Hepatocyte (in vitro differentiated cells): Measurements from ENCODE around the gene TRAPPC6A. TPM values are rescaled to one million over a fixed set of nuclear protein-coding genes. Genes with fewer than 3 reads are reported as not detected.

ENCODE experiments used
- DNase-seq: peaks from one replicate; pipeline ENCODE4 v3.0.0-alpha.2; 2016; ENCODE audit warnings: low spot score
- H2AFZ ChIP-seq: fragments of 200-600 bp; sonication (generic); 2 replicates; pipeline ENCODE4 v1.6.0; 2016; ENCODE audit warnings: antibody characterized with exemption, mild to moderate bottlenecking
- H3K27ac ChIP-seq: fragments of 200-600 bp; sonication (generic); 2 replicates; pipeline ENCODE4 v1.5.1; 2016; ENCODE audit warnings: mild to moderate bottlenecking
- H3K27me3 ChIP-seq: fragments of 200-600 bp; sonication (generic); 2 replicates; pipeline ENCODE4 v1.6.1; 2016
- H3K36me3 ChIP-seq: fragments of 200-600 bp; sonication (generic); replicated peaks from 2 replicates; pipeline ENCODE4 v1.5.1; 2016; ENCODE audit warnings: low read depth; ENCODE audit not compliant: insufficient read depth
- H3K4me1 ChIP-seq: fragments of 200-600 bp; sonication (generic); 2 replicates; pipeline ENCODE4 v1.5.1; 2016; ENCODE audit warnings: mild to moderate bottlenecking, moderate library complexity; ENCODE audit not compliant: insufficient read depth
- H3K4me2 ChIP-seq: fragments of 200-600 bp; sonication (generic); 2 replicates; pipeline ENCODE4 v1.6.0; 2016
- H3K4me3 ChIP-seq: fragments of 200-600 bp; sonication (generic); 2 replicates; pipeline ENCODE4 v1.5.1; 2016; ENCODE audit warnings: mild to moderate bottlenecking
- H3K79me2 ChIP-seq: fragments of 200-600 bp; sonication (generic); 2 replicates; pipeline ENCODE4 v1.6.0; 2017; ENCODE audit warnings: mild to moderate bottlenecking
- H3K9me2 ChIP-seq: fragments of 200-600 bp; sonication (generic); replicated peaks from 2 replicates; pipeline ENCODE4 v1.6.0; 2017; ENCODE audit warnings: mild to moderate bottlenecking; ENCODE audit not compliant: insufficient read depth
- H3K9me3 ChIP-seq: fragments of 200-600 bp; sonication (generic); 2 replicates; pipeline ENCODE4 v1.5.1; 2016; ENCODE audit warnings: low read depth, mild to moderate bottlenecking
- H4K20me1 ChIP-seq: fragments of 200-600 bp; sonication (generic); 2 replicates; pipeline ENCODE4 v1.6.0; 2016; ENCODE audit warnings: mild to moderate bottlenecking; ENCODE audit not compliant: insufficient read depth, poor library complexity, severe bottlenecking
- CTCF ChIP-seq: fragments of 200-600 bp; sonication (generic); IDR thresholded peaks from 2 replicates; pipeline ENCODE4 v1.5.1; 2016; ENCODE audit warnings: antibody characterized with exemption, mild to moderate bottlenecking; ENCODE audit not compliant: poor library complexity
- EZH2 ChIP-seq: fragments of 200-600 bp; sonication (generic); IDR thresholded peaks from 2 replicates; pipeline ENCODE4 v1.6.1; 2016; ENCODE audit warnings: antibody characterized with exemption, mild to moderate bottlenecking, borderline replicate concordance
- EZH2phosphoT487 ChIP-seq: fragments of 200-600 bp; sonication (generic); IDR thresholded peaks from one replicate; pipeline ENCODE4 v1.6.1; 2018; ENCODE audit warnings: antibody characterized with exemption, mild to moderate bottlenecking, low read depth, moderate library complexity; ENCODE audit not compliant: unreplicated experiment, severe bottlenecking
- WGBS: methylation state at CpG from one replicate; pipeline ENCODE4 v1.1.6; 2016; ENCODE audit warnings: low lambda C conversion rate; ENCODE audit errors: missing lambda C conversion rate; 5-methylcytosine and 5-hydroxymethylcytosine counted together
- polyA plus RNA-seq: library from polyadenylated mRNA; unstranded; fragments of >200 nt; fragmentation: Nextera tagmentation; extraction: Ambion mirVana; gene quantifications from 2 replicates; pipeline ENCODE4 v1.2.1, GENCODE V29; 2016
- total RNA-seq: library from RNA; depleted of rRNA; stranded (reverse); fragments of >200 nt; gene quantifications from 2 replicates; pipeline ENCODE4 v1.2.3, GENCODE V29; 2014

Gene TRAPPC6A
- total and polyA plus RNA-seq, 2 experiments from 2014 or later = 25.7 to 60.1 TPM

GRCh38 chr19:45172611-45173208, 5.3 kb downstream of the TRAPPC6A start:
- Histone ChIP-seq H3K27me3 (no peaks in the 10 kb centered on the region), H3K27ac (no peak overlapping the region), H3K36me3 (no peaks in the 10 kb centered on the region), H4K20me1 (no peaks in the 10 kb centered on the region), H3K9me3 (no peaks in the 10 kb centered on the region), H3K79me2 (peaks cover 13% of the 10 kb centered on the region), H3K4me2 (no peak overlapping the region), H2AFZ (no peak overlapping the region), H3K4me1 (peaks cover 7% of the 10 kb centered on the region), H3K9me2 (no peaks in the 10 kb centered on the region), H3K4me3 (no peak overlapping the region)
- no peak for DNase-seq
- 93% methylated on average over 17 of the region's 18 CpGs for WGBS
- TF ChIP-seq EZH2phosphoT487 (no peak), EZH2 (no peak), CTCF (no peak)

- peaks cover 8% of the 10 kb centered on the region for H3K79me2 ChIP-seq
- no peaks in the 10 kb centered on the region for H3K27me3 ChIP-seq
- H4K20me1 ChIP-seq = no peaks in the 10 kb centered on the region
- H3K4me3 ChIP-seq = no peak overlapping the region
- H3K9me2 ChIP-seq = no peaks in the 10 kb centered on the region
- no peaks in the 10 kb centered on the region for H3K9me3 ChIP-seq
- WGBS = 86% methylated on average over 4 of the region's 4 CpGs
- no peak overlapping the region for H2AFZ ChIP-seq
- H3K27ac ChIP-seq = no peak overlapping the region
- no peak for DNase-seq
- no peak overlapping the region for H3K4me2 ChIP-seq
- TF ChIP-seq CTCF (no peak), EZH2phosphoT487 (no peak), EZH2 (no peak)
- no peaks in the 10 kb centered on the region for H3K36me3 ChIP-seq
- H3K4me1 ChIP-seq = peaks cover 3% of the 10 kb centered on the region
Observed at GRCh38 chr19:45172173-45172572, 5.9 kb downstream of the TRAPPC6A start.

- TF ChIP-seq EZH2 = no peak
- TF ChIP-seq EZH2phosphoT487 = no peak
- no peak for TF ChIP-seq CTCF
- peak; percentile 3 for DNase-seq
- H3K79me2 ChIP-seq = no peaks in the 10 kb centered on the region
- no peak overlapping the region for H3K27ac ChIP-seq
- H3K4me3 ChIP-seq = no peak overlapping the region
- no peaks in the 10 kb centered on the region for H3K9me3 ChIP-seq
- no peaks in the 10 kb centered on the region for H3K9me2 ChIP-seq
- no peak overlapping the region for H3K4me2 ChIP-seq
- no peaks in the 10 kb centered on the region for H3K27me3 ChIP-seq
- no peaks in the 10 kb centered on the region for H3K4me1 ChIP-seq
- no peaks in the 10 kb centered on the region for H3K36me3 ChIP-seq
- 33% methylated on average over 7 of the region's 7 CpGs for WGBS
- no peaks in the 10 kb centered on the region for H4K20me1 ChIP-seq
- no peak overlapping the region for H2AFZ ChIP-seq
Observed at GRCh38 chr19:45171211-45171623, 6.8 kb downstream of the TRAPPC6A start.
